Measurements from ENCODE around the gene SFMBT1. TPM values are rescaled to one million over a fixed set of nuclear protein-coding genes. Genes with fewer than 3 reads are reported as not detected.

SFMBT1 gene
- total RNA-seq, 2 experiments from 2014 or later = 12.9 to 18.1 TPM

GRCh38 chr3:52880474-52880873 lies 165.4 kb downstream of the SFMBT1 start:
- no TSS peak for BruUV-seq (replicated peaks)
- H3K4me3 ChIP-seq (ENCODE audit: low read depth, low read length, poor library complexity, severe bottlenecking) = no peak overlapping the region
- no peaks in the 10 kb centered on the region; the same call in 1 of the 2 replicates for H3K9me3 ChIP-seq (ENCODE audit: low read length)
- DNase-seq (ENCODE audit: low spot score) = no peak
- no peak overlapping the region for H3K4me2 ChIP-seq (ENCODE audit: low read length)
- H3K9me2 ChIP-seq (ENCODE audit: insufficient read depth, low read length) = no peaks in the 10 kb centered on the region
- ChIA-PET POLR2A (no interaction called here), CTCF (ENCODE audit: unreplicated experiment) (no interaction called here)
- no peaks in the 10 kb centered on the region for H4K20me1 ChIP-seq (ENCODE audit: insufficient read depth, low read length)
- H2AFZ ChIP-seq (ENCODE audit: low read length) = no peak overlapping the region
- H3K79me2 ChIP-seq (ENCODE audit: insufficient read depth, low read depth, low read length) = no peaks in the 10 kb centered on the region
- H3K36me3 ChIP-seq (ENCODE audit: insufficient read depth, low read length) = peaks cover 11% of the 10 kb centered on the region
- no peak for TF ChIP-seq CTCF (conservative IDR thresholded peaks at IDR 0.05; ENCODE audit: low read length)
- no peak for TF ChIP-seq EZH2phosphoT487 (IDR thresholded peaks at IDR 0.05; ENCODE audit: borderline replicate concordance, low read depth, low read length)
- intact Hi-C loops (cut with micrococcal nuclease; ENCODE audit: unreplicated experiment) = no loop called here
- H3K4me1 ChIP-seq (ENCODE audit: insufficient read depth, low read length, poor library complexity, severe bottlenecking) = peaks cover 5% of the 10 kb centered on the region
- no peak overlapping the region for H3K27ac ChIP-seq (ENCODE audit: low read depth, low read length, poor library complexity, severe bottlenecking)

DNA sequence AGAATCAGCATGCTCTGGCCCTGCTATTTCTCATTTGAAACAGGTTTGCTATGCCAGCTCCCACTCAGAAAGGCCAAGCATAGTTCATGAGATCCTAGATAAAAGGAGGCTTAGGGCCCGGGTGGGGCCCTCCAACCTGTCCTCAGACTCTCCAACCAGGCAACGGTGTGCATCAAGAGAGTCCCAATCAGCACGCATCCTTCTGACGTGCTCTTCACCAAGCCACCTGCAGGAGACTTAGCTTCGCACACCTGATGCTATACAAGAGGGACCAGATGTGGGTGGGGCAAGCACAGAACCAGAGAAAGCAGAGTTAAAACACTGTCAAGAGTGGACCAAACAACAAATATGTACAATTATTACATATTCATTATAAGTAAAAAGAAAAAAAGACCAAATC lies 165.8 kb downstream of the SFMBT1 start:
- Histone ChIP-seq H3K4me2 (ENCODE audit: low read length) (no peak overlapping the region), H3K9me2 (ENCODE audit: insufficient read depth, low read length) (no peaks in the 10 kb centered on the region), H3K27ac (ENCODE audit: low read depth, low read length, poor library complexity, severe bottlenecking) (no peak overlapping the region), H4K20me1 (ENCODE audit: insufficient read depth, low read length) (no peaks in the 10 kb centered on the region), H3K36me3 (ENCODE audit: insufficient read depth, low read length) (peaks cover 7% of the 10 kb centered on the region), H3K4me1 (ENCODE audit: insufficient read depth, low read length, poor library complexity, severe bottlenecking) (peaks cover 5% of the 10 kb centered on the region), H3K79me2 (ENCODE audit: insufficient read depth, low read depth, low read length) (no peaks in the 10 kb centered on the region), H3K4me3 (ENCODE audit: low read depth, low read length, poor library complexity, severe bottlenecking) (no peak overlapping the region), H2AFZ (ENCODE audit: low read length) (no peak overlapping the region), H3K9me3 (ENCODE audit: low read length) (no peaks in the 10 kb centered on the region; the same call in 1 of the 2 replicates)
- ChIA-PET POLR2A (no interaction called here), CTCF (ENCODE audit: unreplicated experiment) (no interaction called here)
- DNase-seq (ENCODE audit: low spot score) = no peak
- BruUV-seq (replicated peaks) = no TSS peak
- TF ChIP-seq CTCF (conservative IDR thresholded peaks at IDR 0.05; ENCODE audit: low read length) (no peak), EZH2phosphoT487 (IDR thresholded peaks at IDR 0.05; ENCODE audit: borderline replicate concordance, low read depth, low read length) (no peak)
- intact Hi-C loops (cut with micrococcal nuclease; ENCODE audit: unreplicated experiment) = no loop called here

GRCh38 chr3:52879581-52879980 lies 166.3 kb downstream of the SFMBT1 start:
- intact Hi-C loops (cut with micrococcal nuclease; ENCODE audit: unreplicated experiment) = no loop called here
- BruUV-seq (replicated peaks) = no TSS peak

More at GRCh38 chr3:52879581-52879980, 166.3 kb downstream of the SFMBT1 start:
- no peak overlapping the region for H3K4me3 ChIP-seq (ENCODE audit: low read depth, low read length, poor library complexity, severe bottlenecking)
- H3K4me1 ChIP-seq (ENCODE audit: insufficient read depth, low read length, poor library complexity, severe bottlenecking) = peaks cover 5% of the 10 kb centered on the region
- no peak for DNase-seq (ENCODE audit: low spot score)
- CTCF ChIA-PET (ENCODE audit: unreplicated experiment) = no interaction called here
- H3K9me2 ChIP-seq (ENCODE audit: insufficient read depth, low read length) = no peaks in the 10 kb centered on the region
- H3K27ac ChIP-seq (ENCODE audit: low read depth, low read length, poor library complexity, severe bottlenecking) = no peak overlapping the region
- H4K20me1 ChIP-seq (ENCODE audit: insufficient read depth, low read length) = no peaks in the 10 kb centered on the region
- H3K9me3 ChIP-seq (ENCODE audit: low read length) = no peaks in the 10 kb centered on the region; the same call in 1 of the 2 replicates
- H3K36me3 ChIP-seq (ENCODE audit: insufficient read depth, low read length) = peaks cover 2% of the 10 kb centered on the region
- no peaks in the 10 kb centered on the region for H3K79me2 ChIP-seq (ENCODE audit: insufficient read depth, low read depth, low read length)
- TF ChIP-seq EZH2phosphoT487 (IDR thresholded peaks at IDR 0.05; ENCODE audit: borderline replicate concordance, low read depth, low read length) (no peak), CTCF (conservative IDR thresholded peaks at IDR 0.05; ENCODE audit: low read length) (no peak)
- no peak overlapping the region for H2AFZ ChIP-seq (ENCODE audit: low read length)
- POLR2A ChIA-PET = interaction anchor here (0.8 kb wide), 1 partner anchor 24 kb away, joined by 3 read pairs; no protein-coding TSS in a partner anchor
- no peak overlapping the region for H3K4me2 ChIP-seq (ENCODE audit: low read length)

All from OCI-LY7 (cell line).